Midbrain (tissue), 1 donor: ENCODE data around the gene OBSL1.

Experiments used
- DNase-seq: peaks from one replicate; lab custom pipeline; 2025; lab: John Stamatoyannopoulos, UW

OBSL1 gene

GRCh38 chr2:219596954-219597551, 25.7 kb upstream of the OBSL1 start:
- no peak for DNase-seq

- no peak for DNase-seq
These were observed 23.9 kb upstream of the OBSL1 start for GRCh38 chr2:219595256-219595655.

GRCh38 chr2:219593154-219593553, 21.8 kb upstream of the OBSL1 start:
- no peak for DNase-seq

DNA sequence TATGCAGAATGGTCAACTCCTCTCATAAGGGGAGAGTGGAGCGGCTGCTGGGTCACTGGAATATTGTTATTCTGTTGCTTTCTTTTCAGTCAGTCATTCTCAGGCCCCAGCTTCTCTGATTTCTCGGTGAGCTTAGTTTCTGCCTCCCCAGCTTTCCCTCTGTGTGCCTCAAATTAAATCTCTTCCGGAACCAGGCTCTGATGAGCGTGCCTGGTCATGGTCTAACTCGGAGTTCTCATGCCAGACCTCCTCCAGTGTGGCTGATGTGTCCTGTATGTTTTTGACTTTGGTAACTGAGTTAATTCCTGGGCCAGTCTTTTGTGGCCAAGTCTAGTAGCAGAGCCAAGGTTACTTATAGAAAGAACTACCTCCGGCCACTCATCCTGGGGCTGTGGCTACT, 21.4 kb upstream of the OBSL1 start:
- no peak for DNase-seq

GRCh38 chr2:219591091-219591490, 19.8 kb upstream of the OBSL1 start:
- DNase-seq = no peak

DNA sequence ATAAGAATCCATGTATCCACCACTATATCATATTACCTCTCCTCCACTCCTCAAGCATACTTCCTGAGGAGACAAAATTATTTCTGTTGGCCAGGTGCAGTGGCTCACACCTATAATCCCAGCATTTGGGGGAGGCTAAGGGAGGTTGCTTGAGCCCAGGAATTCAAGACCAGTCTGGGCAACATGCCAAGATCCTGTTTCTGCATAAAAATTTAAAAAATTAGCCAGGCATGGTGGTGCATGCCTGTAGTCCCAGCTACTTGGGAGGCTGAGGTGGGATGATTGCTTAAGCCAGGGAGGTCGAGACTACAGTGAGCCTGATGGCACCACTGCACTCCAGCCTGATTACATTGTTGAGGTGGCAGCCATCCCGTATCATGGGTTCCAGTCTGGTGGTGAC, 10.0 kb upstream of the OBSL1 start:
- DNase-seq = no peak

DNA sequence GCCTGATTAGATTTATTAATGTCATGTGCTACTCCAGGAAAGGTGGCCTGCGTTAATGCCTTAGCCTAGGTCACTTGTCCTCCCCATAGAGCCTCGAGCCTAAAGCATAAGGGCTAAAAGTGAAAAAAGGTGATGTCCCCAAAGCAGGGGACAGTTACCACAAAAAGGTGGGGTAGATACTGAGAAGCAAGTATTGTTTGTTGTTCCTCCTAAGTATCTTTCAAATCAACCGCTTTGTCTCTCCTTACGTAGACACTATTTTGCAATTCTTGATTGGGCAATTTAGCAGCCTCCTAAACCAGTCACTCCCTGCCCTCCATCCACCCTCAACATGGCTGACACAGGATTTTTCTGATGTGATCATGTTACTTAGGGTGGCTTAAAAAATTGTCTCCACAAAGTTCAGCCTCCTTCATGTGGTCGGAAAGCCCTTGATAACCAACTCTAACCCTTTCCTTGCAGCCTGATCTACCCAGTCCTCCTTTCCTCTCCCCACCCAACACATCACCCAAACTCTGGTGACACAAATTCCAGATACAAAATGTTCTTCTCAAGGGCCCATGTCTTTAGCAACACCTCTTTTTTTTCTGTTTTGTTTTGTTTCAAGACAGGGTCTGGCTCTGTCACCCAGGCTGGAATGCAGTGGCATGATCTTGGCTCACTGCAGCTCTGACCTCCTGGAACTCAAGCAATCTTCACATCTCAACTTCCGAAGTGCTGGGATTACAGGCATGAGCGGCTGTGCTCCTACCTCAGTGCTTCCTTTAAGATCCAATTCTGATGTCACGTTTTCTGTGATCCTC, 7.7 kb upstream of the OBSL1 start:
- DNase-seq = no peak

- DNase-seq = no peak
These were observed 5.4 kb upstream of the OBSL1 start for GRCh38 chr2:219576505-219577388.

DNA sequence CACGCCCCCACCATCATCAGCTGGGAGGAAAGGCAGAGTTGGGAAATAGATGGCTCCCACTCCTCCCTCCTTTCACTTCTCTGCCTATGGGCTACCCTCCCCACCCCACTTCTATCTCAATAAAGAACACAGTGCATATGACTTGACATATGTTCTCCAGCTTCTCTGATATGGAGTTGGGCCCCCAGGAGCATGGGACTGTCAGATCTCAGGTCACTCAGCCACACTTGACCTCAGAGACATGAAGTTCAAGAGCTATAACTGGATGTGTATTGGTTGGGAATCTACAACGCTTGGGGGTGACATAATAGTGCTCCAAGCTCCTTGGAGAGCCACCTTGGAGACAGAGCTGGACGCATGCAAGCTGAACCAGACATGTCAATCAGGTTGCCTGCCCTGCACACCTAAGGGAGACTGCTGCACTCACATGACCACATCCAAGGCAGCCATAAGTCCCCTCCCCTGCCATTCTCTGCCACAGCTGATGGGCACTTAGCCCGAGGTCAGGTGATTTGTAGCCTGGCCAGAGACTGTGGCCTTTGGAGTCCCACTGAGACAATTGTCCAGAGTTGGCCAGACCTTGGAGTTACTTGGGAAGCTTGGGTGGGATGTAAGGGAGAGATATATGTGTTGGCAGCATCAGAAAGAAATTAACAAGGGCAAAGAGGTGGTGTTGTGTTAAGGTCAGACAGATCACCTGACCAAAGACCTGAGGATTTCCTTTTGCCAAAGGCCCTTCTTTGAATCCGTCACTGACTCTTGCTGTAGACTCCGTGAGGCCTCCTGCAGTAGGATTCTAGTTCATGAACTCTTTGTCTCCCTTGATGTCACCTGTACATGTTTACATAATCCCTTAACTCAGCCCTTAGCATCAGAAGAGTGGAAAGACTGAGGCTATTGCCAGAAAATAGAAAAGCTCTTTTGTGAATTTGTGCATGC, 4.5 kb upstream of the OBSL1 start:
- no peak for DNase-seq

DNA sequence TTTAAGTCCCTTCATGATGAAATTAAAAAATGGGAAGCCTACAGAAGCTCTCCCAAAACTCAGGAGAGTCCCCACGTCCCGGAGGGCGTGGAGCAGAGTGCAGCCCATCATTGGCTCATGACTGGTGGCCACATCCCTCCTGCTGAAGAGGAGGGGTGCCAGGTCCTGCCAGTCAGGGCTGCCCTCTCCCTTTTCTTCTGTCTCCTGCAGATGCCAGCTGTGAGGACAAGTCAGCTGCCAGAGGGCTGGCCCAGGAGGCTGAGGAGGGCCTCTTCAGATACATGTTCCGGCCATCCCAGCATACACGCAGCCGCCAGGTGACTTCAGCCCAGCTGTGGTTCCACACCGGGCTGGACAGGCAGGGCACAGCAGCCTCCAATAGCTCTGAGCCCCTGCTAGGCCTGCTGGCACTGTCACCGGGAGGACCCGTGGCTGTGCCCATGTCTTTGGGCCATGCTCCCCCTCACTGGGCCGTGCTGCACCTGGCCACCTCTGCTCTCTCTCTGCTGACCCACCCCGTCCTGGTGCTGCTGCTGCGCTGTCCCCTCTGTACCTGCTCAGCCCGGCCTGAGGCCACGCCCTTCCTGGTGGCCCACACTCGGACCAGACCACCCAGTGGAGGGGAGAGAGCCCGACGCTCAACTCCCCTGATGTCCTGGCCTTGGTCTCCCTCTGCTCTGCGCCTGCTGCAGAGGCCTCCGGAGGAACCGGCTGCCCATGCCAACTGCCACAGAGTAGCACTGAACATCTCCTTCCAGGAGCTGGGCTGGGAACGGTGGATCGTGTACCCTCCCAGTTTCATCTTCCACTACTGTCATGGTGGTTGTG, 3.4 kb upstream of the OBSL1 start:
- DNase-seq = no peak

DNA sequence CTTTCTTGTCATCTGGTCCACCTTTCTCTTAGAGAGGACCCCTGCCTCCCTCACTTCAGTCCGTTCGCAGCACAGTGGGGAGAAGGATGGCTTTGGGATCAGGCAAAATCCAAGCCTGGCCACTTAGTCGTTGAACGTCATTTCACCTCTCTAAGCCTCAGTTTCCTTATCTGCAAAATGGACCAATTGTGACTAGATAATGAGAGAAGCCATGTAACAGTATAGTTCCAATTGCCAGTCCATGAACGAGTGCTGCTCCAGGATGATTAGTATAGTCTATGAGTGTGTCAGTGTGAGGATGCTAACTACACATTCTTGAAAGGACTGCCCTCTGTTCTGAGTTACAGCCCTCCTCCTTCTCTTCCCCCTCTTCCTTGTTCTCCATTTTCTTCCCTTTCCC, 1.8 kb upstream of the OBSL1 start:
- DNase-seq = no peak

DNA sequence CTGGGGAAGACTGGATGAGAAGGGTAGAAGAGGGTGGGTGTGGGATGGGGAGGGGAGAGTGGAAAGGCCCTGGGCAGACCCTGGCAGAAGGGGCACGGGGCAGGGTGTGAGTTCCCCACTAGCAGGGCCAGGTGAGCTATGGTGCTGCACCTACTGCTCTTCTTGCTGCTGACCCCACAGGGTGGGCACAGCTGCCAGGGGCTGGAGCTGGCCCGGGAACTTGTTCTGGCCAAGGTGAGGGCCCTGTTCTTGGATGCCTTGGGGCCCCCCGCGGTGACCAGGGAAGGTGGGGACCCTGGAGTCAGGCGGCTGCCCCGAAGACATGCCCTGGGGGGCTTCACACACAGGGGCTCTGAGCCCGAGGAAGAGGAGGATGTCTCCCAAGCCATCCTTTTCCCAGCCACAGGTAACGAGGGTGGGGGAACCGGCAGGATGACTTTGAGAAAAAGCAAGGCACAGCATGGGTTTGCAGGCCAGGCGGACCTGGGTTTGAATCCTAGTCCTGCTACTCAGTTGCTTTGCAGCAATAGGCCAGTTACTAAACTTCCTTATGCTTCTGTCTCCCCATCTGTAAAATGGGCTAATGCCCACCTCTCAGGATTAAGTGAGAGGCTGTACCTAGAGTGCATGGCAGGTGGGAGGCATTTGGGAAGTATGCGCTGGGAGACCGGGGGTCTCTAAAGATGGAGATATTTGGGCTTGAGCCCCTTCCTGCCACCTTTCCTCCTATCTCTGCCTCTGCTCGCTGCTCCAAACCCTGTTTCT, 1.1 kb upstream of the OBSL1 start, which contains the start of gene INHA:
Gene INHA (plus strand): TSS at position 74 of the 765 bp plus-strand sequence. CDS start 65 bp downstream, at position 139.
- no peak for DNase-seq

GRCh38 chr2:219570924-219571310, 422 bp downstream of the OBSL1 start:
- DNase-seq = no peak

GRCh38 chr2:219570194-219570923, 980 bp downstream of the OBSL1 start:
- peak; percentile 5 for DNase-seq

- no peak for DNase-seq
These were observed 1.7 kb downstream of the OBSL1 start for GRCh38 chr2:219569635-219570034.

DNA sequence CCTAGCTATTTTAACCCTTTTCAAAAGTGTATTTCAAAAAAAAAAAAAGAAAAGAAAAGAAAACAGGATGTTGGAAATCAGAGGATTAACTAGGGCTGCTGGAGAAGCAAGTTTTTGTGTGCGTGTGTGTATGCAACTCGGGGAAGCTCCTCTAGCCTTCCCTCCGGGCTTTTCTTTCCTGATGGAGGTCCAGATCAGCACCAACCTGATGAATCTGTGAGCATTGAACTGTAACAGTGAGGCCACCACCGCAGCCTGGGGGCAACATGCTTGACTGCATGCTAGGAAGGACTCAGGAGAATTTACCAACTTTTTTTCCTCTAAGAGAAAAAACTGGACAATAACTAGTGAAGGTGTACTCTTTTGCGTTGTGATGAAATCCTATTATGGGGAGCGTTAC, 2.3 kb downstream of the OBSL1 start:
- no peak for DNase-seq

GRCh38 chr2:219567791-219568361, 3.5 kb downstream of the OBSL1 start:
- DNase-seq = no peak

DNA sequence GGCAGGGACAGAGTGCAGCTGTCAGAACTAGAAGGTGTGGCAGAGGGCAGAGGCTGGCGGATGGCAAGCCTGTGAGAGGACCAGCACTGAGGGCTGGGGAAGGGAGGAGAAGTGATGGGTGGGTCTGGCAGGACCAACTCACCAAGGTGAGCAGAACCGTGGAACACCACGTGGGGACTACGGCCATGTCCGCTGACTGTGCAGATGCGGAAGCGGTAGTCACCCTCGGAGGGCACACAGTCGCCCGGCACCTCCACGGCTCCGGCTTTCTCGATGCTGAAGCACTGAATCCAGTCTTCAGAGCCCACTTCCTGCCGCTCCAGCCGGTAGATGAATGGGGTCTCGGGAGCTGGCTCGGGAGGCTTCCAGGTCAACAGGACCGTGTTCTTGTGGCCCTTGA, 4.2 kb downstream of the OBSL1 start:
- no peak for DNase-seq

GRCh38 chr2:219566640-219567039, 4.7 kb downstream of the OBSL1 start:
- no peak for DNase-seq
